ENCODE data around the gene DGCR2. TPM values are rescaled to one million over a fixed set of nuclear protein-coding genes. Genes with fewer than 3 reads are reported as not detected.

DGCR2 gene
- total and polyA plus RNA-seq, 2 of the 8 experiments (the other 6 are each of a cell fraction or from before 2014, with no cell fraction given), result 42.3 to 62.2 TPM

- H4K5ac ChIP-seq (ENCODE audit: insufficient read length, low read depth, low read length), result no peak overlapping the region
- no peak overlapping the region for H3K18ac ChIP-seq (ENCODE audit: extremely low read depth, low read length)
- DNase-seq (ENCODE audit: low read depth in 1 of 2, low spot score in 2 of 2) (no peak), FAIRE-seq (no peak)
- no peak overlapping the region for H2AK5ac ChIP-seq (ENCODE audit: low read depth, low read length)
- peaks cover 9% of the 10 kb centered on the region; the same call in 1 of the 2 replicates for H3K23me2 ChIP-seq (ENCODE audit: low read depth, low read length)
- 0 out of 7 replicates have a peak, but pooled peaks cover 0 to 2% (median under 1%) of the 10 kb centered on the region in 4 experiments for H3K27me3 ChIP-seq (replicated peaks in 1 of 4; ENCODE audit: control insufficient read depth in 3 of 4, extremely low read depth in 1 of 4, insufficient read depth in 3 of 4, low read length in 3 of 4)
- no peak overlapping the region for H3K27ac ChIP-seq (ENCODE audit: low read depth, low read length)
- no peak overlapping the region for H3K9ac ChIP-seq (replicated peaks in 1 of 4; ENCODE audit: extremely low read depth in 1 of 4, low read depth in 3 of 4, low read length in 3 of 4)
- no peak overlapping the region for H2BK20ac ChIP-seq (ENCODE audit: low read length)
- POLR2A ChIA-PET (ENCODE audit: partially characterized antibody), result no interaction called here
- no peak overlapping the region for H3K14ac ChIP-seq (ENCODE audit: insufficient read length)
- H4K91ac ChIP-seq (replicated peaks; ENCODE audit: insufficient read length, low read length), result no peak overlapping the region
- H3K36me3 ChIP-seq (ENCODE audit: control insufficient read depth in 2 of 4, insufficient read depth in 4 of 4, low read length in 3 of 4), result no peaks in the 10 kb centered on the region
- H3K4me1 ChIP-seq (replicated peaks in 1 of 4; ENCODE audit: control insufficient read depth in 3 of 4, insufficient read depth in 4 of 4, low read length in 3 of 4), result peaks cover 0 to 9% (median 5%) of the 10 kb centered on the region in 4 experiments; a peak in 5 of 7 replicates
- no peak overlapping the region for H3K4me3 ChIP-seq (ENCODE audit: extremely low read depth in 1 of 4, insufficient read depth in 2 of 4, low read depth in 3 of 4, low read length in 4 of 4)
- no peak overlapping the region for H2BK12ac ChIP-seq (ENCODE audit: low read depth, low read length)
- peaks cover 3% of the 10 kb centered on the region for H3K79me1 ChIP-seq (ENCODE audit: low read depth, low read length)
- H2BK5ac ChIP-seq (ENCODE audit: low read depth, low read length), result no peak overlapping the region
- no peak overlapping the region for H2AFZ ChIP-seq (ENCODE audit: low read length)
- H3K23ac ChIP-seq (ENCODE audit: insufficient read length), result no peak overlapping the region
- WGBS, 2 experiments (ENCODE audit: extremely low coverage in 1 of 2, insufficient coverage in 1 of 2, insufficient read length in 1 of 2, insufficient replicate concordance in 2 of 2, low coverage in 1 of 2, low lambda C conversion rate in 2 of 2, missing lambda C conversion rate in 1 of 2), result 86% methylated on average over 21 of the region's 21 CpGs; no CpG with 5 or more reads in 1 of the 2 experiments
- H3K9me3 ChIP-seq (ENCODE audit: insufficient read depth in 2 of 2, low read depth in 1 of 2, low read length in 1 of 2), result no peaks in the 10 kb centered on the region
- H2BK120ac ChIP-seq (replicated peaks; ENCODE audit: low read depth, low read length), result no peak overlapping the region
- no peak overlapping the region for H4K8ac ChIP-seq (ENCODE audit: extremely low read depth, insufficient read depth, low read length)
- H4K20me1 ChIP-seq (replicated peaks in 1 of 2; ENCODE audit: control insufficient read depth in 1 of 2, insufficient read depth in 2 of 2, low read length in 2 of 2), result peaks cover 5 to 9% of the 10 kb centered on the region in 2 experiments
- no peak overlapping the region for H3K4ac ChIP-seq (replicated peaks; ENCODE audit: insufficient read length, low read depth, low read length)
- peaks cover 0 to 10% of the 10 kb centered on the region in 2 experiments; a peak in 2 of 4 replicates for H3K79me2 ChIP-seq (ENCODE audit: control insufficient read depth in 1 of 2, insufficient read depth in 2 of 2, low read length in 2 of 2)
- H2BK15ac ChIP-seq (ENCODE audit: low read length), result no peak overlapping the region
- CTCF ChIA-PET (ENCODE audit: partially characterized antibody), result interaction anchor here (1.1 to 1.9 kb wide), 5 partner anchors 12 to 349 kb away, joined by 3 to 6 read pairs (median 3); partner anchors contain the start of gene ESS2
- H3K56ac ChIP-seq (replicated peaks; ENCODE audit: insufficient read length, low read depth, low read length), result no peak overlapping the region
- H3K4me2 ChIP-seq (ENCODE audit: insufficient read depth in 1 of 2, low read depth in 2 of 2, low read length in 2 of 2), result no peak overlapping the region
Observed at GRCh38 chr22:19125474-19126308, 3.5 kb upstream of the DGCR2 start.

Measured in H1 (cell line).